ENCODE results near the gene PPT1. TPM values are rescaled to one million over a fixed set of nuclear protein-coding genes. Genes with fewer than 3 reads are reported as not detected.
A peak's percentile ranks its signal among the peaks of the same experiment; 100 is the strongest.

The PPT1 gene
- total RNA-seq, 4 donors from 2014 or later, result 6.4 to 28.9 (median 18.0) TPM

DNA sequence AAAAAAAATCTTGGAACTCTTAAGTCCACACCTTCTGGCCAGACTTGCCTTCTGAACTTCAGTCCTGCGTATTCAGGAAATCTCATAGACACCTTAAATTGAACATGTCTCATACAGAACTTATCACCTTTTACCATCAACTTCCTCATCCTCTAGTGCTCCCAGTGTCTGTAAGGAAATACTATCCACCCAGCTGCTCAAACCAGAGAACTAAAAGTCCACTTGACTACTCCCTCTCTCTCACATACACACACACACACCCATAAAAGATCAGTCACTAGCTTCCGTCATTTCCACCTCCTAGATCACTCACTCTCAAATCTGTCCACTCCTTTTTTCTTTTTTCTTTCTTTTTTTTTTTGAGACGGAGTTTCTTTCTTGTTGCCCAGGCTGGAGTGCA is 67.4 kb downstream of the PPT1 start:
- no peaks in the 10 kb centered on the region for H3K36me3 ChIP-seq
- H3K27me3 ChIP-seq, result no peaks in the 10 kb centered on the region
- peak overlapping the region; percentile 74 to 81 (median 78) for H3K27ac ChIP-seq
- H3K4me3 ChIP-seq, result no peak overlapping the region
- TF ChIP-seq, protein P1, sequence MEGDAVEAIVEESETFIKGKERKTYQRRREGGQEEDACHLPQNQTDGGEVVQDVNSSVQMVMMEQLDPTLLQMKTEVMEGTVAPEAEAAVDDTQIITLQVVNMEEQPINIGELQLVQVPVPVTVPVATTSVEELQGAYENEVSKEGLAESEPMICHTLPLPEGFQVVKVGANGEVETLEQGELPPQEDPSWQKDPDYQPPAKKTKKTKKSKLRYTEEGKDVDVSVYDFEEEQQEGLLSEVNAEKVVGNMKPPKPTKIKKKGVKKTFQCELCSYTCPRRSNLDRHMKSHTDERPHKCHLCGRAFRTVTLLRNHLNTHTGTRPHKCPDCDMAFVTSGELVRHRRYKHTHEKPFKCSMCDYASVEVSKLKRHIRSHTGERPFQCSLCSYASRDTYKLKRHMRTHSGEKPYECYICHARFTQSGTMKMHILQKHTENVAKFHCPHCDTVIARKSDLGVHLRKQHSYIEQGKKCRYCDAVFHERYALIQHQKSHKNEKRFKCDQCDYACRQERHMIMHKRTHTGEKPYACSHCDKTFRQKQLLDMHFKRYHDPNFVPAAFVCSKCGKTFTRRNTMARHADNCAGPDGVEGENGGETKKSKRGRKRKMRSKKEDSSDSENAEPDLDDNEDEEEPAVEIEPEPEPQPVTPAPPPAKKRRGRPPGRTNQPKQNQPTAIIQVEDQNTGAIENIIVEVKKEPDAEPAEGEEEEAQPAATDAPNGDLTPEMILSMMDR (IDR thresholded peaks at IDR 0.05), result peak in 1 of 5 experiments; percentile 13
- TF ChIP-seq POLR2A (IDR thresholded peaks at IDR 0.05), result no peak
- TF ChIP-seq POLR2AphosphoS5 (IDR thresholded peaks at IDR 0.05), result peak; percentile 5 to 65 (median 16)
- no peak for TF ChIP-seq EP300 (IDR thresholded peaks at IDR 0.05; ENCODE audit: low read depth)
- WGBS, 2 donors (ENCODE audit: low coverage in 1 of 2), result 52 to 59% methylated on average over 3 of the region's 3 CpGs
- H3K4me1 ChIP-seq, result peaks cover 0 to 50% (median 12%) of the 10 kb centered on the region in 4 donors
- intact Hi-C loops (cut with DNase I; ENCODE audit: low total_unique reads), result no loop called here
- in situ Hi-C loops (cut with MboI; ENCODE audit: low pct_ligation_motif_present in 1 of 4, low pct_unique_long_range_greater_than_20kb in 1 of 4, low sequenced_read_pairs in 3 of 4), result no loop called here
- DNase-seq, result peak; percentile 24
- H3K9me3 ChIP-seq, result peaks cover 0 to 3% of the 10 kb centered on the region in 2 donors

DNA sequence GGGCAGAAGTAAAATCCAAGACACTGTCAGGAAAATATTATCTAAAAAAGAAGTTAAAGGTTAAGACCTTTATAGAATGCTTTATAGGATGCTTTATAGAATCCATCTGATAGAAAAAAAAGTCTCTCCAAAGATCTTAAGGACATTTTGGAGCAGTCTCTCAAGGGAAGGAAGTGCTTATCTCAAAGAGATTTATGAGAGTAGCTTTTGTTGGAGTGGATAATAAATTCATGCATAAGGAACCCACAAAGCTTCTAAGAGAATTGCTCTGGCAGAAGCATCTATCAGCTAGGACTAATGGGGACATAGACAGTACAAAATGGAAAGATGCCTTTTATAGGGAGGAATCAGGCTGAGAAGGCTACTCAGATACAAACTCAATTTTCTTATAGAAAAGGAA is 69.4 kb downstream of the PPT1 start:
- intact Hi-C loops (cut with DNase I; ENCODE audit: low total_unique reads), result no loop called here
- TF ChIP-seq, protein P1 (IDR thresholded peaks at IDR 0.05), result no peak
- TF ChIP-seq EP300 (IDR thresholded peaks at IDR 0.05; ENCODE audit: low read depth), result no peak
- TF ChIP-seq POLR2AphosphoS5 (IDR thresholded peaks at IDR 0.05), result no peak

DNA sequence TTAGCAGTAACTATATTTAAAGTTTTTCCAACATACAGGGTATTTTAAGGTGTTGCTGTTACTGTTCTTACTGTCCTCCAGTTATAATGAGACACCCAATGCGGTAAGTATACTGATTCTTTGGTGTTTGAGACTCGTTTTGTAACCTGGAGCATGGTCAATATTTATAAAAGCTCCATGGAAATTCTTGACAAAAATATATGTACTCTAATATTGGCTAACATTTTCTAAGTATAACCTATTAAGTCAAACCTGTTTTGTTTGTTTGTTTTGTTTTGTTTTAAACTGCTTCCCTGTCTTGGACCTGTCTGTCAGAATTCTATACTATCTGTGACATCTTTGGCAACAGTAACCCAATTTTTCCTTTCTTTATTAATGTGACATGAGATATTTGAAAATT is 72.4 kb downstream of the PPT1 start:
- Histone ChIP-seq H3K27ac (no peak overlapping the region), H3K36me3 (no peaks in the 10 kb centered on the region), H3K9me3 (peaks cover 3 to 4% of the 10 kb centered on the region in 2 donors), H3K27me3 (no peaks in the 10 kb centered on the region), H3K4me3 (no peak overlapping the region), H3K4me1 (peaks cover 0 to 10% (median 7%) of the 10 kb centered on the region in 4 donors)
- DNase-seq, result no peak
- 85 to 86% methylated on average over 2 of the region's 2 CpGs for WGBS, 2 donors (ENCODE audit: low coverage in 1 of 2)
- intact Hi-C loops (cut with DNase I; ENCODE audit: low total_unique reads) (no loop called here), in situ Hi-C loops (cut with MboI; ENCODE audit: low pct_ligation_motif_present in 1 of 4, low pct_unique_long_range_greater_than_20kb in 1 of 4, low sequenced_read_pairs in 3 of 4) (no loop called here)
- TF ChIP-seq, protein P1 (IDR thresholded peaks at IDR 0.05), result no peak
- TF ChIP-seq EP300 (IDR thresholded peaks at IDR 0.05; ENCODE audit: low read depth), result no peak
- TF ChIP-seq POLR2A (IDR thresholded peaks at IDR 0.05), result no peak
- TF ChIP-seq POLR2AphosphoS5 (IDR thresholded peaks at IDR 0.05), result no peak

More for the DNA sequence above, 69.4 kb downstream of the PPT1 start:
- Histone ChIP-seq H3K4me3 (no peak overlapping the region), H3K27me3 (no peaks in the 10 kb centered on the region), H3K27ac (no peak overlapping the region), H3K9me3 (peaks cover 3 to 4% of the 10 kb centered on the region in 2 donors), H3K4me1 (peaks cover 0 to 38% (median 12%) of the 10 kb centered on the region in 4 donors), H3K36me3 (no peaks in the 10 kb centered on the region)
- no peak for DNase-seq
- in situ Hi-C loops (cut with MboI; ENCODE audit: low pct_ligation_motif_present in 1 of 4, low pct_unique_long_range_greater_than_20kb in 1 of 4, low sequenced_read_pairs in 3 of 4), result no loop called here

DNA sequence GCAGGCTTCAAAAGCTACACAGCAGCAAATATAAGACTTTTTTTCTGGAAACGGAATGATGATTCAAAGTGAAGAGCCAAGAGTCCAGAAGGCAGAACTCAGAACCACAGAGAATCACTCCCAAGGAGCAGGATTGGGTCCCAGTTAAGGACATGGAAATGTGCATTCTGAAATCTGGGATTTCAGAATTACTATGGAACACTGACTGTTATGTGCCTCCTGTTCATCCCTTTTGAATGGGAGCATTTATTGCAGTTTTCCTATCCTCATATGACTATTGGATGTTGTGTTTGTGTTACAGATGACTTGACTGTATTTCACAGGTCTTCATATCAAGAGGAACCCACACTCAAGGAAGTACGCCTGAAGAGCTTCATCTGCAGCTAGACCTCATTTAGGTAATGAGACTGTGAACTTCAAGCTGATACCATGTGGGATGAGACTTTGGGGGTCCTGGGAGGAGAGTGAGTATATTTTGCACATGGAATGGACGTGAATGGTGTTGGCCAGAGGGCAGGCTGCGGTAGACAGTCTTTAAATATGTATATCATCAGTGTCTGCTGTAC is 73.6 kb downstream of the PPT1 start:
- H3K9me3 ChIP-seq, result peaks cover 3 to 4% of the 10 kb centered on the region in 2 donors
- TF ChIP-seq, protein P1 (IDR thresholded peaks at IDR 0.05), result no peak
- TF ChIP-seq EP300 (IDR thresholded peaks at IDR 0.05; ENCODE audit: low read depth), result no peak
- no peak for TF ChIP-seq POLR2AphosphoS5 (IDR thresholded peaks at IDR 0.05)
- TF ChIP-seq POLR2A (IDR thresholded peaks at IDR 0.05), result no peak
- intact Hi-C loops (cut with DNase I; ENCODE audit: low total_unique reads) (no loop called here), in situ Hi-C loops (cut with MboI; ENCODE audit: low pct_ligation_motif_present in 1 of 4, low pct_unique_long_range_greater_than_20kb in 1 of 4, low sequenced_read_pairs in 3 of 4) (no loop called here)
- 88% methylated on average over 4 of the region's 4 CpGs for WGBS, 2 donors (ENCODE audit: low coverage in 1 of 2)
- peaks cover 0 to 2% (median 0%) of the 10 kb centered on the region in 4 donors for H3K4me1 ChIP-seq
- DNase-seq, result no peak
- no peak overlapping the region for H3K27ac ChIP-seq
- no peaks in the 10 kb centered on the region for H3K36me3 ChIP-seq
- no peaks in the 10 kb centered on the region for H3K27me3 ChIP-seq
- H3K4me3 ChIP-seq, result no peak overlapping the region

Other genes starting within 250 kb of the PPT1 start
- 10 to 100 TPM; 16.8 to 35.4 (median 19.2) TPM for gene TRIT1, start 213.7 kb downstream of the PPT1 start, total RNA-seq
- gene MYCL, start 195.3 kb downstream of the PPT1 start, total RNA-seq, result 10 to 100 TPM; 14.2 to 27.3 (median 15.8) TPM
- gene MFSD2A, start 142.1 kb downstream of the PPT1 start, total RNA-seq, result 10 to 100 TPM in 3 of 4 donors, 1 to 10 TPM in 1; 2.0 to 79.3 (median 13.1) TPM
- gene CAP1, start 56.5 kb downstream of the PPT1 start, total RNA-seq, result 100 to 1,000 TPM in 3 of 4 donors, 10 to 100 TPM in 1; 81.0 to 290 (median 238) TPM
- 10 to 100 TPM; 11.2 to 18.3 (median 13.9) TPM for gene RLF, start 64.1 kb upstream of the PPT1 start, total RNA-seq
- gene TMCO2, start 150.7 kb upstream of the PPT1 start, total RNA-seq, result not detected
- 10 to 100 TPM in 2 of 4 donors, 1 to 10 TPM in 2; 3.4 to 40.8 (median 23.7) TPM for gene ZMPSTE24, start 161.0 kb upstream of the PPT1 start, total RNA-seq
- gene COL9A2, start 220.0 kb upstream of the PPT1 start, total RNA-seq, result 10 to 100 TPM in 3 of 4 donors, 1 to 10 TPM in 1; 5.4 to 43.0 (median 14.6) TPM